ENCODE data around the gene GPLD1.

The GPLD1 gene

DNA sequence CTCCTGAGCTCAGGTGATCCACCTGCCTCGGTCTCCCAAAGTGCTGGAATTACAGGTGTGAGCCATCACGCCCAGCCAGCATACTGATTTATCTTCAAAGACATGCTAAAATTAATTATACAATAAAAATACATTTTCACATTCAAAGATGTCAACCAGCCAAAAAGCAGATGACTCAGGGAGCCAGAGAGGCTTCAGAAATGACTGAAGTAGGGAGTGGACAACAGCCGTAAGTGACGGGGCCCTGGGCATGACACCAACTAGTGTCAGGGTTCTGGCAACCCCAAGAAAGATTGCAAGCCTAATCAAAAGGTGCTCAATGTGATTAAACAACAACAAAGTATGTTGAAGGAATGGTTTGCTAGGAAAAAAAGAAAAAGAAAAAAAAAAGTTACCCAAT lies 28.4 kb downstream of the GPLD1 start:
- TF ChIP-seq GATA1 (IDR thresholded peaks at IDR 0.05; ENCODE audit: low read depth, low read length) = no peak
- no peak for TF ChIP-seq POLR2A (IDR thresholded peaks at IDR 0.05; ENCODE audit: low read length)
- no peak for DNase-seq

DNA sequence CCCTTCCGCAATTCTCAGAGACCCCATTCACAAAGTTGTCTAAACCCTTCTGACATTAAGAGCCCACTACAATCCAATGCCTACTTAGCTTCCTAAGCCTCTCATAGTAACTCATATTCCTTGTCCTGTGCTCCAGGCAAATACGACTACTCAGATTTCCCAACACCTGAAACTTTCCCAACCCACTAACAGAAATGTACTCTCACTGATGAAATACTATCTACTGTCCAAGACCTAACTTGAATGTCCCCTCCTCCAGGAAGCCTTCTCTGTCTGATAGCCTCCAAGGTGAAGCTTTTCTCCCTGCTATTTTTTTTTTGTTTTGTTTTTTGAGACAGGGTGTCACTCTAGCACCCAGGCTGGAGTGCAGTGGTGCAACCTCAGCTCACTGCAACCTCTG lies 30.4 kb downstream of the GPLD1 start:
- no peak for DNase-seq
- TF ChIP-seq GATA1 (IDR thresholded peaks at IDR 0.05; ENCODE audit: low read depth, low read length) (no peak), POLR2A (IDR thresholded peaks at IDR 0.05; ENCODE audit: low read length) (no peak)

GRCh38 chr6:24458134-24458533 lies 31.2 kb downstream of the GPLD1 start:
- no peak for DNase-seq
- no peak for TF ChIP-seq GATA1 (IDR thresholded peaks at IDR 0.05; ENCODE audit: low read depth, low read length)
- TF ChIP-seq POLR2A (IDR thresholded peaks at IDR 0.05; ENCODE audit: low read length) = no peak

DNA sequence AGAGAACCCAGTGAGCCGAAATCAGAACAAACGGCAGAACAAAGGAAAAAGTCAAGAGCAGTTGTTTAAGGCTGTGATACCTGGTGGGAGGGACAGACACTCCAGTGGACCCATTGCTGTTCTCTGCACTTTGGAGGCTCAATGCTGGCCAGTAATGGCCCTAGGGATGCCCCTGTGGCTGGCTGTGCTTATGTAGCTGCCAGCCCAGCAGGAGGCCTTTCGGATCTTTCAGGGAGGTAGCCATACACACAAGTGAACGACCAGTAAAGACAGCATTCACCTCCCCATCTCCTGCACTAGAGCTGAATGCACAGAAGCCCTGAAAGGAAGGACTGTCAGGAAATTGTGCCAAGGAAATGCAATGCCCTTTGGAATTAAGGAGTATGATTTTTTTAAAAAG lies 34.3 kb downstream of the GPLD1 start:
- no peak for TF ChIP-seq POLR2A (IDR thresholded peaks at IDR 0.05; ENCODE audit: low read length)
- no peak for TF ChIP-seq GATA1 (IDR thresholded peaks at IDR 0.05; ENCODE audit: low read depth, low read length)
- no peak for DNase-seq

DNA sequence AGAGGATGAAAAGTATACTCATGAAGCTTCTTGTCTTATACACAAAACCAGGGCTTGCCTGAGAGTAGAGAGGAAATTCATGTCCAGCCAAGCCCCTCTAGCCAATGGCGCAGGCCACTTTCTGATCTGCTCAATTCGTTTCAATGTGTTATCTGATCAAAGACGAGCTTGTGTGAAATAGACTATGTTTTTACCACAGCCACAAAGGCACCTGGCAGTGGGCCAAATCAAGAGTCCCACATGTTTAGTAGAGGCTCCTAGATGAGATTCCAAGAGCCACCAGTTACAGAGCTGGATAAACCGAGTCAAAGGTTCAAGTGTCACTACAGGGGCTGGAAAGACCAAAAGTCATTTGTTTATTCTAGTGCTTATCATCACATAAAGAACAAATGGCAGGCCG lies 34.9 kb downstream of the GPLD1 start:
- DNase-seq = peak; percentile 34 to 39

GRCh38 chr6:24453921-24454320 lies 35.5 kb downstream of the GPLD1 start:
- no peak for DNase-seq
- no peak for TF ChIP-seq GATA1 (IDR thresholded peaks at IDR 0.05; ENCODE audit: low read depth, low read length)
- TF ChIP-seq POLR2A (IDR thresholded peaks at IDR 0.05; ENCODE audit: low read length) = no peak

More for the DNA sequence above, 34.9 kb downstream of the GPLD1 start:
- no peak for TF ChIP-seq GATA1 (IDR thresholded peaks at IDR 0.05; ENCODE audit: low read depth, low read length)
- TF ChIP-seq POLR2A (IDR thresholded peaks at IDR 0.05; ENCODE audit: low read length) = no peak

- DNase-seq = peak; percentile 81 to 93
Measured at GRCh38 chr6:24451581-24452388, 37.6 kb downstream of the GPLD1 start.

DNA sequence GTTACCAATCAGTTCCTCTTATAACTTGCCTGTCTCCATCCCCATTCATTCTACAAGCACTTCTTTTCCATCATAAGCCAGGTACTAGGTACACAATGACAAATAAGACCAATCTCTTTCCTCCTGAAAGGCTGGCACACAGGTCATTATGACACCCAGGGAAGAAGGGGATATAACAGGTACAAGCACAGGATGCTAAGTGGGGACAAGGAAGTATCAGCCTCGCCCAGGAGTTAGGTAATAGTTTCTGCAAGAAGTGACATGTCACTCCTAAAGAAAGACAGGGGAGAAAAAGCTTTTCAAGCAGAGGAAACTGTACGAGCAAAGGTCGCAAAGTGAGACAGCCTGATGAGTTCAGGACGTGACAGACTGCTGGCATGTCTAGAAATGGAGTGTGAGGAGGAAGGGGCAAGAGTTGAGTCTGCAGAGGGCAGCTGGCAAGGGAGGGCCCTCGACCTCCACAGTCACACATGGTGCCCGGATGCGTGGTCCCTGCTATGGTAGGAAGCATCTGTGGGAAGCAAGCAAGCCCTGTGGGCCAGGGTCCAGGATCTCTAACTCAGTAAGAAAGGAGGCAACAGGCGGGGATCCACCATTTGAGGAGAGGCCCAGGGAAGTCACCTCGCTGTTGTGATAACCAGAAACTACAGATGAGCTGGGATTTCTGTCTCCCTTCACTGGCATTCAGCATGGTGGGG lies 40.4 kb downstream of the GPLD1 start:
- TF ChIP-seq POLR2A (IDR thresholded peaks at IDR 0.05; ENCODE audit: low read length) (no peak), GATA1 (IDR thresholded peaks at IDR 0.05; ENCODE audit: low read depth, low read length) (no peak)
- no peak for DNase-seq

More at GRCh38 chr6:24451581-24452388, 37.6 kb downstream of the GPLD1 start:
- no peak for TF ChIP-seq GATA1 (IDR thresholded peaks at IDR 0.05; ENCODE audit: low read depth, low read length)
- no peak for TF ChIP-seq POLR2A (IDR thresholded peaks at IDR 0.05; ENCODE audit: low read length)

- TF ChIP-seq GATA1 (IDR thresholded peaks at IDR 0.05; ENCODE audit: low read depth, low read length) = no peak
- TF ChIP-seq POLR2A (IDR thresholded peaks at IDR 0.05; ENCODE audit: low read length) = no peak
- no peak for DNase-seq
Measured at GRCh38 chr6:24448396-24448795, 41.0 kb downstream of the GPLD1 start.

- DNase-seq = no peak
- TF ChIP-seq POLR2A (IDR thresholded peaks at IDR 0.05; ENCODE audit: low read length) (no peak), GATA1 (IDR thresholded peaks at IDR 0.05; ENCODE audit: low read depth, low read length) (no peak)
Measured at GRCh38 chr6:24446670-24447069, 42.7 kb downstream of the GPLD1 start.

DNA sequence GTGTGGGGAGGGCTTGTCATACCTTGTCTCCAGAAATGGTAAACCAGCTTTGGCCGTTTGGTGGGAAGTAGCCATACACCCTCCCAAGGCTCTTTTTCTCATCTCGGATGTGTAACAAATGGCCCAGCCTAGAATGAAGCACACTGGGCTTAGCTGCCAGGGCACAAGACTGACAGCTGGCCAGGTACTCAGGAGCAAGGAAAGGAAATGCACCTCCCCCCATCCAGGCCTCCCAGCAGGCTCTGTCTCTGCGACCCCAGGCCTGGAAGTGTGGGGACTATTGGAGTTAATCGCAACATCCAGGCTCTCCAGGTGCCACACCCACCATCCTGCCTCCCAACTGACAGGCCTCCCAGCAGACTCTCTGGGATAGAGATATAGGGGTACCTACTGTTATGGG lies 43.7 kb downstream of the GPLD1 start:
- TF ChIP-seq GATA1 (IDR thresholded peaks at IDR 0.05; ENCODE audit: low read depth, low read length) (no peak), POLR2A (IDR thresholded peaks at IDR 0.05; ENCODE audit: low read length) (no peak)
- no peak for DNase-seq

DNA sequence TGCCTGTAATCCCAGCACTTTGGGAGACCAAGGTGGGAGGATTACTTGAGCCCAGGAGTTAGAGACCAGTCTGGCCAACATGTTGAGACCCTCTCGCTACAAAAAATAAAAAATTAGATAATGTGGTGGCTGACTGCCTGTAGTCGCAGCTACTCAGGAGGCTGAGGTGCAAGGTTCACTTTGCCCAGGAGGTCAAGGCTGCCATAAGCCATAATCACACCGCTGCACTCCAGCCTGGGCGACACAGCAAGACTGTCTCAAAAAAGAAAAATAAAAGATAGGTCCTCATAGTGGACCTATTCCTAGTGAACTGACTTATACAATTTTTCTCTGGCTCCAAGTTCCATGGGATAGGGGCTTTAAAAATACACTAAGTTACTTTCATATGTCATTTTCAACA lies 44.8 kb downstream of the GPLD1 start:
- no peak for DNase-seq
- TF ChIP-seq GATA1 (IDR thresholded peaks at IDR 0.05; ENCODE audit: low read depth, low read length) (no peak), POLR2A (IDR thresholded peaks at IDR 0.05; ENCODE audit: low read length) (no peak)

GRCh38 chr6:24441599-24441904 lies 47.8 kb downstream of the GPLD1 start:
- no peak for DNase-seq
- TF ChIP-seq POLR2A (IDR thresholded peaks at IDR 0.05; ENCODE audit: low read length) = no peak
- TF ChIP-seq GATA1 (IDR thresholded peaks at IDR 0.05; ENCODE audit: low read depth, low read length) = no peak

DNA sequence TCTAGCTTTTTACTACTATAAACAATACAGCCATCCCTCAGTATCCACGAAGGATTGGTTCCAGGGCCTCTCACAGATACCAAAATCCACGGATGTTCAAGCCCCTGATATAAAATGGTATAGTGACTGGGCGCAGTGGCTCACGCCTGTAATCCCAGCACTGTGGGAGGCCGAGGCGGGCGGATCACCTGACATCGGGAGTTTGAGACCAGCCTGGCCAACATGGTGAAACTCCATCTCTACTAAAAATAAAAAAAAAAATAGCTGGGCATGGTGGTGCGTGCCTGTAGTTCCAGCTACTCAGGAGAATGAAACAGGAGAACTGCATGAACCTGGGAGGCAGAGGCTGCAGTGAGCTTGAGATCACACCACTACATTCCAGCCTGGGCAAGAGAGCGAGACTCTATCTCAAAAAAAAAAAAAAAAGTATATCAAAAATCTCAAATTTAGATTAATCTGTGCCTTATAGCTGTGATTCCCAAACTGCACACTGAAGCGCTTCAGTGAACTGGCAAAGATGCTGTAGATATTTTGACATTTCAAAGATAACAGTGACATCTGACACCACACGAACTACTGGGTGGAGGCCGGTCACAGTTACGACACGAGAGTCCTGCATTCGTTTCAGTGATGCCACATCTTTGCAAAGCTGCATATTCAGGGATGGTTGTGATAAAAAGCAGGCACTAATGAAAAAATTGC lies 48.3 kb downstream of the GPLD1 start:
- TF ChIP-seq POLR2A (IDR thresholded peaks at IDR 0.05; ENCODE audit: low read length) (no peak), GATA1 (IDR thresholded peaks at IDR 0.05; ENCODE audit: low read depth, low read length) (no peak)
- DNase-seq = no peak
